ENCODE measurements around the gene PAM.

DNA sequence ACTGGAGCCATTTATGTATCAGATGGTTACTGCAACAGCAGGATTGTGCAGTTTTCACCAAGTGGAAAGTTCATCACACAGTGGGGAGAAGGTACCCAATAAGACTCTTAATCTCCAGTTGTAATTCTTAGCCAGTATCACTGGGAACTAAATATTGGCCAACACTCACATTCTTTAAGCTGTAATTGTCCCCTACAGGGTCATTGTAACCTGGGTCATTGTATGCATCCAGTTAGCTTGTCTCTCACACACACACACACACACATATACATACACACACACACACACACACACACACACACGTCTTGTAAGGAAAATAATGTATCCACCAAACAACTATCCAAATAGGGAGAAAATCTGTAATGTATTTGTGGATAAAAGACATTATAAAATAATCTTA, 251.8 kb downstream of the PAM start:
- TF ChIP-seq, protein P1, sequence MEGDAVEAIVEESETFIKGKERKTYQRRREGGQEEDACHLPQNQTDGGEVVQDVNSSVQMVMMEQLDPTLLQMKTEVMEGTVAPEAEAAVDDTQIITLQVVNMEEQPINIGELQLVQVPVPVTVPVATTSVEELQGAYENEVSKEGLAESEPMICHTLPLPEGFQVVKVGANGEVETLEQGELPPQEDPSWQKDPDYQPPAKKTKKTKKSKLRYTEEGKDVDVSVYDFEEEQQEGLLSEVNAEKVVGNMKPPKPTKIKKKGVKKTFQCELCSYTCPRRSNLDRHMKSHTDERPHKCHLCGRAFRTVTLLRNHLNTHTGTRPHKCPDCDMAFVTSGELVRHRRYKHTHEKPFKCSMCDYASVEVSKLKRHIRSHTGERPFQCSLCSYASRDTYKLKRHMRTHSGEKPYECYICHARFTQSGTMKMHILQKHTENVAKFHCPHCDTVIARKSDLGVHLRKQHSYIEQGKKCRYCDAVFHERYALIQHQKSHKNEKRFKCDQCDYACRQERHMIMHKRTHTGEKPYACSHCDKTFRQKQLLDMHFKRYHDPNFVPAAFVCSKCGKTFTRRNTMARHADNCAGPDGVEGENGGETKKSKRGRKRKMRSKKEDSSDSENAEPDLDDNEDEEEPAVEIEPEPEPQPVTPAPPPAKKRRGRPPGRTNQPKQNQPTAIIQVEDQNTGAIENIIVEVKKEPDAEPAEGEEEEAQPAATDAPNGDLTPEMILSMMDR (IDR thresholded peaks at IDR 0.05) = no peak
- no peak for TF ChIP-seq POLR2A (IDR thresholded peaks at IDR 0.05)
